Measurements from ENCODE around the gene SFXN3. TPM values are rescaled to one million over a fixed set of nuclear protein-coding genes. Genes with fewer than 3 reads are reported as not detected.

The SFXN3 gene
- total RNA-seq, 1 experiment from 2014 or later, result 2.8 TPM

DNA sequence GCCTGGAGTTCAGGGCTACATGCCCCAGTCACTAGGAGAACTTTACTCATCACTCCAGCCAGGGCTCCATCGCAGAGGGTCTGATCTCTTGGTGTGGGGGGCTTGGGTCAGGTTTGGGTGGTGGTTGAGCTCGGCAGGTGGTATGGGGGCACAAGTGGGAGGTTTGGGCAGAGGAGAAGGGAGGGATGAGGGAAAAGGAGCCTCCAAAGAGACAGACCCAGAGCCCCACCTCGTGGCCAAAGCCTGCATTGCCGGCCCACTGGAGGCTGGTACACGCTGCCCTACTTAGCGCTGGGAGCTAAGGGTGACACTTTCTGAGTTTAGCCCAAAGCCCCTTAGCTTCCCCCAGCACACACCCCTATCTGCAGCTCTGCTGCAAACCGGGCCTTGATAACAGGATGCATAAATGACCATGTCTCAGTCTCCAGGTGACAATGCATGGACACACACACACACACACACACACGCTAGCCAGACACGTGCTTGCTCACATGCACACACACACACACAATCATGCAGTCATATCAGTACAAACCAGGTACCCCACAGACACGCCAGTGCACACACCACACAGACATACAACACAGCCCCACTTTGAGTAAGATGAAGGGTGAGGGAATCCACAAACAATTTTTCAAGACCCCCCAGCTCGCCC, 16.7 kb upstream of the SFXN3 start:
- no CpG with 5 or more reads among the region's 11 CpGs for whole genome bisulfite sequencing (ENCODE audit: extremely low coverage, insufficient read length, low lambda C conversion rate)
- Histone ChIP-seq H2AFZ (ENCODE audit: low read length) (no peak overlapping the region), H3T11ph (ENCODE audit: low read length) (no peak overlapping the region), H4K20me1 (ENCODE audit: control insufficient read depth, insufficient read depth, insufficient read length) (no peaks in the 10 kb centered on the region), H2BK20ac (ENCODE audit: low read depth, low read length, poor library complexity, severe bottlenecking) (no peak overlapping the region), H2BK12ac (ENCODE audit: insufficient read length, low read depth, low read length) (no peak overlapping the region), H3K56ac (ENCODE audit: insufficient read length, low read depth, low read length) (no peak overlapping the region), H3K18ac (ENCODE audit: insufficient read length, low read depth, low read length) (no peak overlapping the region), H3K14ac (ENCODE audit: insufficient read depth, low read length) (no peak overlapping the region), H3K9me3 (ENCODE audit: control insufficient read depth, low read depth, low read length) (no peaks in the 10 kb centered on the region), H2AK5ac (ENCODE audit: insufficient read length, low read length) (no peak overlapping the region), H3K4me1 (ENCODE audit: insufficient read depth, low read length) (no peaks in the 10 kb centered on the region), H3K4me2 (ENCODE audit: insufficient read depth, insufficient read length, low read length) (no peak overlapping the region), H4K91ac (ENCODE audit: insufficient read length, low read depth, low read length) (no peak overlapping the region), H3K27ac (ENCODE audit: insufficient read length, low read depth, low read length) (no peak overlapping the region), H3K23ac (ENCODE audit: insufficient read length, low read depth, low read length) (no peak overlapping the region), H3K79me1 (ENCODE audit: insufficient read depth, low read depth, low read length, poor library complexity, severe bottlenecking) (no peaks in the 10 kb centered on the region), H3K79me2 (ENCODE audit: insufficient read depth, low read length) (no peaks in the 10 kb centered on the region), H2BK15ac (ENCODE audit: low read depth, low read length) (no peak overlapping the region), H4K8ac (replicated peaks; ENCODE audit: insufficient read length, low read depth, low read length) (no peak overlapping the region), H3K27me3 (ENCODE audit: insufficient read depth, low read length) (peaks cover 17% of the 10 kb centered on the region; the same call in 1 of the 2 replicates), H2BK5ac (ENCODE audit: insufficient read length, low read length) (no peak overlapping the region), H3K4ac (ENCODE audit: low read depth, low read length) (no peak overlapping the region), H3K9ac (ENCODE audit: extremely low read depth, insufficient read length, low read length) (no peak overlapping the region), H3K23me2 (ENCODE audit: insufficient read length, low read depth, low read length, poor library complexity, severe bottlenecking) (peaks cover 10% of the 10 kb centered on the region), H2BK120ac (ENCODE audit: low read depth, low read length, poor library complexity, severe bottlenecking) (no peak overlapping the region), H4K5ac (ENCODE audit: insufficient read length, low read depth, low read length) (no peak overlapping the region)
- peak; percentile 81 for DNase-seq
- Mint-ChIP-seq H3K27ac (no peak overlapping the region; a peak in 1 of 7 replicates), H3K4me1 (peaks cover 26 to 38% of the 10 kb centered on the region in 2 experiments), H3K4me3 (peak overlapping the region in 1 of 2 experiments; percentile 22; a peak in 1 of 5 replicates), H3K27me3 (ENCODE audit: low read depth) (peaks cover 57% of the 10 kb centered on the region), H3K9me3 (no peaks in the 10 kb centered on the region; a peak in 1 of 5 replicates), H3K36me3 (ENCODE audit: insufficient read depth in 1 of 3, low read depth in 3 of 3) (no peaks in the 10 kb centered on the region)
- peak; percentile 80 for TF ChIP-seq CTCF (conservative IDR thresholded peaks at IDR 0.05)

Data from H9 (cell line).